HG02610 (cell line): ENCODE data around the gene SETD1B.
"Not testable (repeated sequence)": the region's sequence is repeated elsewhere in the genome, so short reads cannot be mapped to it uniquely, and the experiment has no call there.

ENCODE experiments used
- ATAC-seq: cut with Tn5 transposase; IDR thresholded peaks from one replicate; pipeline ENCODE4 v1.9.1; 2021; ENCODE audit warnings: mild to moderate bottlenecking, moderate library complexity; ENCODE audit not compliant: unreplicated experiment

The SETD1B gene

GRCh38 chr12:121803861-121804416 lies at the start of gene SETD1B:
Gene SETD1B (plus strand): TSS chr12:121804009. CDS start chr12:121804738, 729 bp downstream.
- ATAC-seq, result no peak

DNA sequence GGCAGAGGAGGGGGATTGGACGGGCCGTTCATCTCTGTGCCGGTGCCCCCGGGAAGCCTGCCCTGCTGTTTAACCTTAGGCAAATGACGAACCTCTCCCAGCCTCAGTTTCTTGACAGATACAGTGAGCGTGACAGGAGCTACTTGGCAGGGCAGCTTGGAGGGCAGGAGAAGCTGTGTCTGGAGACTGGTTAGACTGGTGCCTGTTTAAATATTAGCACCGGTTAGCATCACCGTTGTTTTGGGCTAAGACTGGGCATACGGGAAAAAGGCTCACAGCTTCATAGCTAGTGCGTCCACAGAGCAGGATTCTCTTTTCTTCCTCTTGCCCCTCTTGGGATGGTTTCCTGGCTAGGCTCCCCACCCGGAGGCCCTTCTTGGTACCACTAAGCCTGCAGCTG lies 49.0 kb upstream of the SETD1B start:
- ATAC-seq, result no peak

DNA sequence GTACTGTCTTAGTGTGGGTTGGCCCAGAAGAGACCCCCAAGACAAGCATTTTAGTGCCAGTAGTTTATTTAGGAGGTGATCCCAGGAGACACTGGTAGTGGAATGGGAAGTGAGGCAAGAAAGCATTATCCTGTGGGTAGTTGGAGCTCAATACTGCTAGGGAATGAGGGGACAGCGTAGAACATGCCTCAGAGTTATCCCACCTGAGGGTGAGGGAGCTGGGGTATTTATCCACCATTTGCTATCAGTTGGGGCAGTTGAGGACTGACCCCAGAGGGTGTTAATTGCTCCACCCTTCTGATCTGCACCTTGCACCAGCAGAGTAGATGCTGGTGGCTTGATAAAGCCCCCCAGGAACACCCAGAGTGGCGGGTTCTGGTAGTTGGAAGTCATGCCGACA lies 48.2 kb upstream of the SETD1B start:
- no peak for ATAC-seq

- not testable (repeated sequence) for ATAC-seq
Observed at GRCh38 chr12:121758536-121758935, 45.3 kb upstream of the SETD1B start.

GRCh38 chr12:121762269-121762668 lies 41.5 kb upstream of the SETD1B start:
- ATAC-seq, result no peak

DNA sequence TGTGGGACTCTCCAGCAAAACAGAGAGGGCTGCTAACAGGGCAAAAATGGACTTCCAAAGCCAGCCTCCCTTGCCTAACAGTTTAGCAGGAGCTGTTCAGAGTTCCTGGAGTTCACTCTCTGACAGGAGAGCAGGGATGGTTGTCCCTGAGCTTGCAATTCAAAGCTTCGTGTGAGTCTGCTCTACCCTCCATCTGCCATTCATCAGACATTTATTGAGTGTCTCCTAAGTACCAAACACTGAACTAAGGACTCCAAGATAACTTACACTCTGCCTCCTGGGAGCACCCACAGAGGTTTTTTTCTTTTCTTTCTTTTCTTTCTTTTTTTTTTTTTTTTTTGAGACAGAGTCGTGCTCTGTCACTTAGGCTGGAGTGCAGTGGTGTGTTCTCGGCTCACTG lies 39.0 kb upstream of the SETD1B start:
- ATAC-seq, result no peak

GRCh38 chr12:121765573-121765972 lies 38.2 kb upstream of the SETD1B start:
- ATAC-seq, result no peak

- no peak for ATAC-seq
Observed at GRCh38 chr12:121766290-121767039, 37.3 kb upstream of the SETD1B start.

GRCh38 chr12:121767525-121768016 lies 36.2 kb upstream of the SETD1B start:
- no peak for ATAC-seq

GRCh38 chr12:121769297-121769830 lies 34.4 kb upstream of the SETD1B start:
- ATAC-seq, result no peak

GRCh38 chr12:121769831-121770301 lies 33.9 kb upstream of the SETD1B start:
- ATAC-seq, result no peak

DNA sequence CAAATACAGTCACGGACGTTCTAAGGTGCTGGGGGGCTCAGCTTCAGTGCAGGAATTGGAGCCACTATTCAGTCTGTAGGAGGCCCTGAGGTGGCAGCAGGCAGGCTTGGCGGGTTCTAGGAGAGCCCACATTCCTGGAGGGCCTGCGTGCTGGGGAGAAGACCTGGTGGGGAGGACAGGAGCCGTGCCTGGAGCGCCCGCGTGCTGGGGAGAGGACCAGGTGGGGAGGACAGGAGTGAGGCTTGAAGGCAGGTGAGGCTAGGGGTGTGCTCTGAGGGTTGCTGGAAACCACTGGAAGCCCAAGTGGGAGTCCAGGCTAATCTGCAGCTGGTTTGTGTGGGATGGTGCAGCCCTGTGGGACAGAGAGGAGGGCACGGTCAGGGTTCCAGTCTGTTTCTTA lies 33.4 kb upstream of the SETD1B start:
- no peak for ATAC-seq

DNA sequence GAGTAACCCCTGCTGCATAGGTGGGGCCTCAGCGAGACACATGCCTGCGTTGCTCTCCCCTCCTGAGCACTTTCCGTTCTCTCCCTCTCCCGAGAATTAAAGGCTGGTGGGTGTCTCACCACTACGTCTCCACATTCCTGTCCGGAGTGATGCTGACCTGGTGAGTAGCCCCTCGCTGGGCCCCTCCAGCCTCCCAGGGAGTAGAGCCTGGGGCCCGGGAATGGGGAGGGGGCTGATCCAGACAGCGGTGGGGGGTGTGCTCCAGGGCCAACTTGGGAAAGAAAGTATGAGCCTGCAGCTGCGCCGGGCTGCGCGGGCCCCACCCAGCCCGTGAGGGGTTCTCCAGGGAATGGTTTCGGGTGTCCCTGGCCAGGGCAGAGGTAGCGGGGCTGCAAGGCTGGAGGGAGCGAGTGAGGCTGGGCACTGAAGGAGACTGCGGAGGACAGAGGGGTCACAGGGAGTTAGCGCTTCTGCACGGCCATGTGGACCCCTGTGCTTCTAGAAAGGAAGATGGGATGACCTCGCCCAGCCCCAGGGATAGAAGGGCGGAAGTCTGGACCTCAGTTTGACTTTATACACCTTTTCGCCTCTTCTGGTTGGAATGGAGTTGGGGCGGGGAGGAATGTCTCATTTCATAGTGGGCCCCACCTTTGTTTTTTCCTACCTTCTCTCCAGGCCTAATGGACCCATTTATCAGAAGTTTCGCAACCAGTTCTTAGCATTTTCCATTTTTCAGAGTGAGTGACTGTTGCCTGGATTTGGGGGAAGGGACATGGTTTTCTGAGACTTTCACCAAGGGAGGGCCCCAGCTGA lies 32.8 kb upstream of the SETD1B start:
- ATAC-seq, result no peak

GRCh38 chr12:121773011-121773777 lies 30.6 kb upstream of the SETD1B start:
- peak; percentile 78 for ATAC-seq

DNA sequence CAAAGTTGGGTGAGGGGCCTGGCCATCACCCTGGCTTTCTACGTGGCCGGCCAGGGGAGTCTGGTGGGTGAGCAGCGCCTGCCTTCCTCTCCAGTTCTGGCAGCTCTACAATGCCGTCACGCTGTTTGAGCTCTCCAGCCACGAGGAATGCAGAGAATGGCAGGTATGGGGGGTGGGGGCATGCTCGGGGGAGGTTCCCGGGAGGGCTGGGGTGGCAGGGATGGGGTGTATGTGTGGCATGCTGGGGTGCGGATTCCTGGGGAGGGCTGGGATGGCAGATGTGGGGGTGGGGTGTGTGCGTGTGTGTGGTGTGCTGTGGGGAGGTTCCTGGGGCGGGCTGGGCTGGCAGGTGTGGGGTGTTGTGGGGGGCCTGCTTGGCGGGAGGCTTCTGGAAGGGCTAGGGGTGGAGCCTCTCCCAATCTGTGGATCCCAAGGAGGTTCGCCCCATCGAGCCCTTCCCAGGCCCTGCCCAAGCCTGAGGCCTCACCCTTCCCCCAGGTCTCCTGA lies 28.8 kb upstream of the SETD1B start:
- ATAC-seq, result no peak

- ATAC-seq, result no peak
Observed at GRCh38 chr12:121775501-121775900, 28.3 kb upstream of the SETD1B start.

- no peak for ATAC-seq
Observed at GRCh38 chr12:121776190-121777098, 27.4 kb upstream of the SETD1B start.

- ATAC-seq, result no peak
Observed at GRCh38 chr12:121778567-121779421, 25.0 kb upstream of the SETD1B start.
